ENCODE results near the gene DNAH12.

DNAH12 gene

DNA sequence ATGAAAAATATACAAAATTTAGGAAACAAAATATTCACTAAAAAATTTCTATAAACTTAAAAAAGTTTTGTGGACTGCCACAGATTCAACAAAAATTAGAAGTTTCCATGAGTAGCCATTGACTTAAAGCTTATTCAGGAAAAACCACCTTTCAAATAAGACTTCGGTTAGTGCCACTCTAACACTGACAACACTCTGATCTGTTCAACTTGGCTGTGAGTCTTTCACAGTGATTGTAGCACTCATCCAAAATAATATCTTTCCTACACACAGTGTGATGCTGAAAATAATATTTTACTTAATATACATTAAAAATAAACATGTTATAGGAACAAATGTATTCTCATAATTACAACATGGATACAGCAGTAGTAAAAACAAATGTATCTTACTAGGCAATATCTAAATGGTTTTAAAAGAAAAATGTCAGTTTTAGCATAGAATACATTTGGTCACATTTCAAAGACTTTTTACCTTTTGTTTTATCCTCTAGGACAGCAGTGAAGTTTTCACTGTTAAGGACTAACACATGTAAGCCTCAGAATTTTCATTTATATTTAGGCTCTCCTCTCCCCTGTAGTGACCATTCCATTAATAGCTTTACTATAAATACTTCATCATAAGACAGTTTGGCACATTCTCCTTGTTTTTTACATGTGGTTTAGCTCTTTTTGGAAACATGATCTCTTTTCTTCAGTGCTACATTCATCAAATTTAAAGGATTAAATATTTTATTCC, 251.8 kb downstream of the DNAH12 start, which contains the start of gene ASB14:
ASB14 (minus strand) TSS at position 527 of the 738 bp plus-strand sequence. CDS start 652 bp downstream, outside the sequence.
- H3K4me1 Mint-ChIP-seq (ENCODE audit: low read depth), result peaks cover 2% of the 10 kb centered on the region
- no peaks in the 10 kb centered on the region for H3K9me3 Mint-ChIP-seq
- H3K27me3 Mint-ChIP-seq (ENCODE audit: low read depth), result peaks cover 16% of the 10 kb centered on the region
- no peak within 1 kb of the TSS for H3K27ac Mint-ChIP-seq
- H3K36me3 Mint-ChIP-seq (ENCODE audit: low read depth), result no peaks in the 10 kb centered on the region
- no peak for DNase-seq (ENCODE audit: low spot score)
- H3K4me3 Mint-ChIP-seq, result no peak within 1 kb of the TSS

- Mint-ChIP-seq H3K27ac (no peak overlapping the region), H3K27me3 (ENCODE audit: low read depth) (peaks cover 13% of the 10 kb centered on the region), H3K36me3 (ENCODE audit: low read depth) (no peaks in the 10 kb centered on the region), H3K9me3 (peaks cover 5% of the 10 kb centered on the region), H3K4me1 (ENCODE audit: low read depth) (peaks cover 2% of the 10 kb centered on the region), H3K4me3 (no peak overlapping the region)
- no peak for DNase-seq (ENCODE audit: low spot score)
Observed at GRCh38 chr3:57288403-57288802, 255.7 kb downstream of the DNAH12 start.

DNA sequence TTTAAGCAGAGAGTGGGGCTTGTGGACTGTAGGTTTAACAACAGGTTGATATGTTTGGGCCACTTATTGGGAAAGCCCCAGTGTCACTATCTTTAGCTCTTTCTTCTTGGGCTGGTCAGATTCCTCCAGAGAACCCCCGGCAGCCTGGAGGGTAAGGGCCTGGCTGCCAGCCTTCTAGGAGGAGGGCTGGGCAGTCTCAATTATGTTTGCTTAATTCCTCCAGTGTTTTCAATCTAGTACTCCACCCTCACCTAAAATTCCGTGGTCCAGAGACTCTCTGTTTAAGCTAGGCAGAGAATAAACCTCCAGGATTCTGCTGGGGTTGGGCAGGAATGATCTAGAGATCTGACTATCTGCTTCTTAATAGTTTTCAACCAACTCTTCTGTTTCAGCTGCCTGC, 256.9 kb downstream of the DNAH12 start:
- no peaks in the 10 kb centered on the region for H3K36me3 Mint-ChIP-seq (ENCODE audit: low read depth)
- H3K27ac Mint-ChIP-seq, result no peak overlapping the region
- peaks cover 9% of the 10 kb centered on the region for H3K27me3 Mint-ChIP-seq (ENCODE audit: low read depth)
- peaks cover 5% of the 10 kb centered on the region for H3K9me3 Mint-ChIP-seq
- H3K4me3 Mint-ChIP-seq, result no peak overlapping the region
- no peak for DNase-seq (ENCODE audit: low spot score)
- H3K4me1 Mint-ChIP-seq (ENCODE audit: low read depth), result peaks cover 2% of the 10 kb centered on the region

DNA sequence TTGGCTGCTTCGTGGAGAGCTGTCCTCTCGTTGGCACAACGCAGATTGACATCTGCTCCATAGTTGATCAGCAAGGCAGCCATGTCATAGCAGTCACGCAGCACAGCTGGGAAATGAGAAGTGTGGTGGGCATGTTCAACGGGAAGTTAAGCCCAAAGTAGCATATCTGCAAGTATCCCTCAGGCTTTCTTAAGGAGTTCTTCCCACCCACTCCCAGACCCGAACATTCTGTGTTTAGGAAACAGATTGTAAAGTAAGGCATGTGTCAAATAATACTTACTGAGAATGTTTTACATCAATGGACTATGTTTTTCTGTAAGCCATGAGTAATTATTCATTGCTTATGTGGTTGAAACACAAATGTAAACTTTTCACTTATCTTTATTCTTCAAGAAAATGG, 260.8 kb downstream of the DNAH12 start:
- peaks cover 6% of the 10 kb centered on the region for H3K4me1 Mint-ChIP-seq (ENCODE audit: low read depth)
- H3K9me3 Mint-ChIP-seq, result peaks cover 5% of the 10 kb centered on the region
- H3K27ac Mint-ChIP-seq, result no peak overlapping the region
- H3K36me3 Mint-ChIP-seq (ENCODE audit: low read depth), result peaks cover 2% of the 10 kb centered on the region
- H3K27me3 Mint-ChIP-seq (ENCODE audit: low read depth), result peaks cover 2% of the 10 kb centered on the region
- no peak for DNase-seq (ENCODE audit: low spot score)
- H3K4me3 Mint-ChIP-seq, result no peak overlapping the region

- H3K27me3 Mint-ChIP-seq (ENCODE audit: low read depth), result peaks cover under 1% of the 10 kb centered on the region
- H3K4me3 Mint-ChIP-seq, result no peak overlapping the region
- no peak for DNase-seq (ENCODE audit: low spot score)
Observed at GRCh38 chr3:57281715-57282114, 262.4 kb downstream of the DNAH12 start.

GRCh38 chr3:57279685-57280084, 264.5 kb downstream of the DNAH12 start:
- no peaks in the 10 kb centered on the region for H3K27me3 Mint-ChIP-seq (ENCODE audit: low read depth)
- H3K4me1 Mint-ChIP-seq (ENCODE audit: low read depth), result peaks cover 6% of the 10 kb centered on the region
- H3K27ac Mint-ChIP-seq, result no peak overlapping the region
- DNase-seq (ENCODE audit: low spot score), result no peak
- no peaks in the 10 kb centered on the region for H3K9me3 Mint-ChIP-seq
- no peak overlapping the region for H3K4me3 Mint-ChIP-seq
- H3K36me3 Mint-ChIP-seq (ENCODE audit: low read depth), result peaks cover 5% of the 10 kb centered on the region

More at GRCh38 chr3:57281715-57282114, 262.4 kb downstream of the DNAH12 start:
- Mint-ChIP-seq H3K9me3 (peaks cover 5% of the 10 kb centered on the region), H3K4me1 (ENCODE audit: low read depth) (peaks cover 6% of the 10 kb centered on the region), H3K27ac (no peak overlapping the region), H3K36me3 (ENCODE audit: low read depth) (peaks cover 3% of the 10 kb centered on the region)

DNA sequence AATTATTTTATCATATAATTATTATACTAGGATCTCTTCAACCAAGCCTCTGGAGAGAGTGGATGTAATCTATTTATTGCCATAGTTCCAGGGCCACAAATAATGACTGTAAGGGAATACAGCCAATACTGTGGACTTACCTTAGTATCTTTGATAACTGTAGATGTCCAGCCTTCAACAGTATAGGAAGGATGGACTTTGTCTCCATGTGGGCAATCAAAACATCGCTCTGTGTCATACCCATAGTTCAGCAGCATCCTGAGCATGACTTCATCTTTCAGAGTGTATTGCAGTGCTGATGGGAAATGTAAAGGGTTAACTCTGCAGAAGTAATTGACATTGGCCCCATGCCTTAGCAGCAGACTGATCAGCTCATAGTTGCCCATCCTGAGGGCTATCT, 265.9 kb downstream of the DNAH12 start:
- Mint-ChIP-seq H3K27ac (no peak overlapping the region), H3K27me3 (ENCODE audit: low read depth) (no peaks in the 10 kb centered on the region), H3K4me3 (no peak overlapping the region), H3K4me1 (ENCODE audit: low read depth) (peaks cover 6% of the 10 kb centered on the region), H3K36me3 (ENCODE audit: low read depth) (peaks cover 8% of the 10 kb centered on the region), H3K9me3 (no peaks in the 10 kb centered on the region)
- no peak for DNase-seq (ENCODE audit: low spot score)

GRCh38 chr3:57275393-57275792, 268.8 kb downstream of the DNAH12 start:
- Mint-ChIP-seq H3K27ac (no peak overlapping the region), H3K4me3 (no peak overlapping the region), H3K36me3 (ENCODE audit: low read depth) (peaks cover 16% of the 10 kb centered on the region), H3K4me1 (ENCODE audit: low read depth) (no peaks in the 10 kb centered on the region), H3K27me3 (ENCODE audit: low read depth) (no peaks in the 10 kb centered on the region), H3K9me3 (no peaks in the 10 kb centered on the region)
- no peak for DNase-seq (ENCODE audit: low spot score)

DNA sequence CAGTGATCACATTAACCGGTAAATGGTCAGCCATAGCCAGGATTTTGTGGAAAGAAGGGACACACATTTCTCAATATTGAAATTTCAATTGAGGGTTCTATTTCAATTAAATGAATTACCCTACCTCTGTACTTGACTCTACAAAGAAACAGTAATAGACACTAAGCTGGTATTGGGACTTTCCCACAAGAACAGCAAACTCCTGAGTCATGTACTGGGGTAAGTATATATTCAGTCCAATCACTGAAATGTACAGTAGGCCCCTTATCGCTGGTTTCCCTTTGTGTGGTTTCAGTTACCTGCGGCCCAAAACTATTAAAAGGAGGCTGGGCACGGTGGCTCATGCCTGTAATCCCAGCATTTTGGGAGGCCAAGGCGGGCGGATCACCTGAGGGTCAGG, 269.3 kb downstream of the DNAH12 start:
- peaks cover 15% of the 10 kb centered on the region for H3K36me3 Mint-ChIP-seq (ENCODE audit: low read depth)
- no peaks in the 10 kb centered on the region for H3K27me3 Mint-ChIP-seq (ENCODE audit: low read depth)
- no peaks in the 10 kb centered on the region for H3K4me1 Mint-ChIP-seq (ENCODE audit: low read depth)
- DNase-seq (ENCODE audit: low spot score), result no peak
- H3K4me3 Mint-ChIP-seq, result no peak overlapping the region
- H3K27ac Mint-ChIP-seq, result no peak overlapping the region
- H3K9me3 Mint-ChIP-seq, result no peaks in the 10 kb centered on the region

DNA sequence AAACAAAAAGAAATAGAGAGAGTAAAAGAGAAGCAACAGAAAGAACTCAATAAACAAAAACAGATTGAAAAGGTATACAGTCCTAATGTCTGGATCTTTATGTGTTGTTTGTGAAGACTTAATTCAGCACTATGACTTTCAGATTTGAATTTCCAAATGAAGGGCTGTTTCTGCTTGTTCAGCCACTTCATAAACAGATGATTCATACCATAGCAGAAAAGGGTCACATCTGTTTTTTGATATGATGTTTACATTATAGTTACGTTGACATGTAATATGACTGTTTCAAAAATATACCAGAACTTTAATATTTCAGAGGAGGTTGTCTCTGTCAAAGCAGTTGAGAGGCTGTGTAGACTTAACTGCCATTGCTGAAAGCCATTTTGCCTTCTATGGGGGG, 275.7 kb downstream of the DNAH12 start:
- no peaks in the 10 kb centered on the region for H3K27me3 Mint-ChIP-seq (ENCODE audit: low read depth)
- DNase-seq (ENCODE audit: low spot score), result no peak
- peaks cover 4% of the 10 kb centered on the region for H3K9me3 Mint-ChIP-seq
- H3K27ac Mint-ChIP-seq, result no peak overlapping the region
- H3K4me1 Mint-ChIP-seq (ENCODE audit: low read depth), result no peaks in the 10 kb centered on the region
- peaks cover 54% of the 10 kb centered on the region for H3K36me3 Mint-ChIP-seq (ENCODE audit: low read depth)
- no peak overlapping the region for H3K4me3 Mint-ChIP-seq

DNA sequence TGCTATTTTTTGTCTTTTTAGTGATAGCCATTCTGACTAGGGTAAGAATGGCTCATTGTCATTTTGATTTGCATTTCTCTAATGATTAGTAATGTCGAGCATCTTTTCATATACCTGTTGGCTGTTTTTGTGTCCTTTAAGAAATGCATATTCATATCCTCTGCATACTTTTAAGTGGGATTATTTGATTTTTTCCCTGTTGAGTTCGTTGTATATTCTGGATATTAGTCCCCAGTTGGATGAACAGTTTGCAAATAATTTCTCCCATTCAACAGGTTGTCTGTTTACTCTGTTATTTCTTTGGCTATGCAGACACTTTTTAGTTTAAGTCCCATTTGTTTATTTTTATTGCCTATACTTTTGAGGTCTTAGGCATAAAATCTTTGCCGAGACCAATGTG, 282.2 kb downstream of the DNAH12 start:
- DNase-seq (ENCODE audit: low spot score), result no peak
- no peaks in the 10 kb centered on the region for H3K27me3 Mint-ChIP-seq (ENCODE audit: low read depth)
- no peak overlapping the region for H3K27ac Mint-ChIP-seq
- peaks cover 68% of the 10 kb centered on the region for H3K36me3 Mint-ChIP-seq (ENCODE audit: low read depth)
- no peaks in the 10 kb centered on the region for H3K4me1 Mint-ChIP-seq (ENCODE audit: low read depth)
- peaks cover 10% of the 10 kb centered on the region for H3K9me3 Mint-ChIP-seq
- no peak overlapping the region for H3K4me3 Mint-ChIP-seq

GRCh38 chr3:57261119-57261518, 283.0 kb downstream of the DNAH12 start:
- Mint-ChIP-seq H3K4me3 (no peak overlapping the region), H3K9me3 (peaks cover 10% of the 10 kb centered on the region), H3K27me3 (ENCODE audit: low read depth) (no peaks in the 10 kb centered on the region), H3K27ac (no peak overlapping the region), H3K36me3 (ENCODE audit: low read depth) (peaks cover 60% of the 10 kb centered on the region), H3K4me1 (ENCODE audit: low read depth) (no peaks in the 10 kb centered on the region)
- DNase-seq (ENCODE audit: low spot score), result no peak

DNA sequence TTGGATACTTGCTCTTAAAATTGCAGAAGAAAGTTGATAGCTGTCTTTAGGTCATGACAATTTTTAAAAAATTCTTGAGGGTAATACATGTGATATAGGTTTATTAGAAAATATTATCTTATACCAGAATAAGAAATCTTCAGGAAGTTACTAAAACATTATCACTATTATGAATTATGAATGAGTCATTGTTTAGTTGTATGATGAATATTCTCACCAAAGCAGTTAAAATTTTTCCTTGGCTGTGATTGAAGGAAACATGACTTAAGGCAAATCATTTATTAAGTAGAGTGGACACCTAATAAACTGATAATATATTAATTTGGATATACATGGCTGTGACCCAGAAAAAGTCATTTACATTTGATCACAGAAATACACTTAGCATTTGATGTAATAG, 286.5 kb downstream of the DNAH12 start:
- no peak for DNase-seq (ENCODE audit: low spot score)
- Mint-ChIP-seq H3K36me3 (ENCODE audit: low read depth) (peaks cover 42% of the 10 kb centered on the region), H3K4me3 (no peak overlapping the region), H3K27ac (no peak overlapping the region), H3K27me3 (ENCODE audit: low read depth) (no peaks in the 10 kb centered on the region), H3K9me3 (peaks cover 4% of the 10 kb centered on the region), H3K4me1 (ENCODE audit: low read depth) (no peaks in the 10 kb centered on the region)

- no peak overlapping the region for H3K27ac Mint-ChIP-seq
- H3K9me3 Mint-ChIP-seq, result peaks cover under 1% of the 10 kb centered on the region
- no peaks in the 10 kb centered on the region for H3K27me3 Mint-ChIP-seq (ENCODE audit: low read depth)
- no peak for DNase-seq (ENCODE audit: low spot score)
- no peak overlapping the region for H3K4me3 Mint-ChIP-seq
- no peaks in the 10 kb centered on the region for H3K4me1 Mint-ChIP-seq (ENCODE audit: low read depth)
- H3K36me3 Mint-ChIP-seq (ENCODE audit: low read depth), result peaks cover 39% of the 10 kb centered on the region
Observed at GRCh38 chr3:57256844-57257243, 287.3 kb downstream of the DNAH12 start.

- Mint-ChIP-seq H3K36me3 (ENCODE audit: low read depth) (peaks cover 33% of the 10 kb centered on the region), H3K9me3 (no peaks in the 10 kb centered on the region), H3K4me3 (no peak overlapping the region), H3K27ac (no peak overlapping the region), H3K27me3 (ENCODE audit: low read depth) (no peaks in the 10 kb centered on the region), H3K4me1 (ENCODE audit: low read depth) (no peaks in the 10 kb centered on the region)
- DNase-seq (ENCODE audit: low spot score), result no peak
Observed at GRCh38 chr3:57252404-57252803, 291.7 kb downstream of the DNAH12 start.

Data from T-helper 2 cell treated with Interferon-gamma antibody and Interleukin-4, amounts not matched to agents 5 μg/mL and 100 μg/mL, for 36 hours (primary cell).